Measurements from ENCODE around the gene TP53AIP1. TPM values are rescaled to one million over a fixed set of nuclear protein-coding genes. Genes with fewer than 3 reads are reported as not detected.

Gene TP53AIP1
- total RNA-seq, 6 experiments from 2014 or later, result 0.22 TPM; not detected in 5

DNA sequence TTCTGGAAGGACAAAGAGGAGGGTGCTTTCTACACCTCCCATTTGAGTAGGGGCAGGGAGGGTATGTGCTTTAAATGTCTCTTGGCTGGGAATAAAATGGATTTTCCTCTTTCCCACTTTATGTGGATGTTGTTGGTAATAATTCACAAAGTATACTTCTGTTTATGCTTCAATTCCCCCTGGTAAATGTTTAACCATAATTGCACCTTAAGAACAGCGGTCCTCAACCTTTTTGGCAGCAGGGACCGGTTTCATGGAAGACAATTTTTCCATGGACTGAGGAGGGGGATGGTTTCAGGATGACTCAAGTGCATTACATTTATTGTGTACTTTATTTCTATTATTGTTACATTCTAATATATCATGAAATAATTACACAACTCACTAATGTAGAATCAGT, 4.0 kb upstream of the TP53AIP1 start:
- DNase-seq (no peak), ATAC-seq (no peak)
- TF ChIP-seq POLR2A (IDR thresholded peaks at IDR 0.05), result no peak
- TF ChIP-seq, protein P1, sequence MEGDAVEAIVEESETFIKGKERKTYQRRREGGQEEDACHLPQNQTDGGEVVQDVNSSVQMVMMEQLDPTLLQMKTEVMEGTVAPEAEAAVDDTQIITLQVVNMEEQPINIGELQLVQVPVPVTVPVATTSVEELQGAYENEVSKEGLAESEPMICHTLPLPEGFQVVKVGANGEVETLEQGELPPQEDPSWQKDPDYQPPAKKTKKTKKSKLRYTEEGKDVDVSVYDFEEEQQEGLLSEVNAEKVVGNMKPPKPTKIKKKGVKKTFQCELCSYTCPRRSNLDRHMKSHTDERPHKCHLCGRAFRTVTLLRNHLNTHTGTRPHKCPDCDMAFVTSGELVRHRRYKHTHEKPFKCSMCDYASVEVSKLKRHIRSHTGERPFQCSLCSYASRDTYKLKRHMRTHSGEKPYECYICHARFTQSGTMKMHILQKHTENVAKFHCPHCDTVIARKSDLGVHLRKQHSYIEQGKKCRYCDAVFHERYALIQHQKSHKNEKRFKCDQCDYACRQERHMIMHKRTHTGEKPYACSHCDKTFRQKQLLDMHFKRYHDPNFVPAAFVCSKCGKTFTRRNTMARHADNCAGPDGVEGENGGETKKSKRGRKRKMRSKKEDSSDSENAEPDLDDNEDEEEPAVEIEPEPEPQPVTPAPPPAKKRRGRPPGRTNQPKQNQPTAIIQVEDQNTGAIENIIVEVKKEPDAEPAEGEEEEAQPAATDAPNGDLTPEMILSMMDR (IDR thresholded peaks at IDR 0.05), result no peak
- H3K9me3 ChIP-seq, result no peaks in the 10 kb centered on the region
- no peak overlapping the region for H3K27ac ChIP-seq
- no peaks in the 10 kb centered on the region for H3K36me3 ChIP-seq
- WGBS (ENCODE audit: insufficient coverage, low coverage, low lambda C conversion rate, missing lambda C conversion rate), result 97% methylated on average over 2 of the region's 2 CpGs
- H3K27me3 ChIP-seq, result no peaks in the 10 kb centered on the region
- intact Hi-C loops (cut with DNase I), result no loop called here
- peaks cover 0 to 12% (median 4%) of the 10 kb centered on the region in 4 donors for H3K4me1 ChIP-seq
- H3K4me3 ChIP-seq, result no peak overlapping the region

DNA sequence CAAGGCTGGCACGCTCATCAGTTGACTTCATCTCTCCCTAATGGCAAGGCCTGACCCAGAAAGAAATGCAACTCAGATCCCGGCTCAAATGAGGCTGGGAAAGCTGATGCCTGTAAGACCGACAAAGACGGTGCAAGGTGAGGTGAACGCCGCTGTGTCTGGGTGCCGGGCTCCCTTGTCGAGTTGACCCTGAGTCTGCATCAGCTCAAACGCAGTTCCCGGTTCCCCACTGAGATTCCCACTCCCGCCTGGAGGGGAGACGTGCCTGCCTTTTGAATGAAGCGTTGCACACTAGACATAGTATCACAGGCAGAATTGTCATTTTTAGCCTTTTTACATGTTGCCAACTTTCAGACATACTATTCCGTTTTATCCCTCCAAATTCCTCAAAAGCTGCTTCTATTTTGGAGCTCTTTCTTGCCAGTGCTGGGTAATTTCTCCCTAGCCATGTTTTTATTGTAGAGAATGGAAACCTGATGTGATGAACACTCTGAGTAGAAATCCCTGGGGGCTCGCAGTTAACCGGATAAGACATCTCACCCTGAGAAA, 831 bp upstream of the TP53AIP1 start:
- DNase-seq, result no peak
- Histone ChIP-seq H3K27ac (no peak overlapping the region), H3K27me3 (no peaks in the 10 kb centered on the region), H3K4me3 (no peak overlapping the region), H3K9me3 (no peaks in the 10 kb centered on the region), H3K36me3 (no peaks in the 10 kb centered on the region), H3K4me1 (no peaks in the 10 kb centered on the region)
- no peak for ATAC-seq
- WGBS (ENCODE audit: insufficient coverage, low coverage, low lambda C conversion rate, missing lambda C conversion rate), result 76% methylated on average over 7 of the region's 16 CpGs
- intact Hi-C loops (cut with DNase I), result no loop called here
- no peak for TF ChIP-seq POLR2A (IDR thresholded peaks at IDR 0.05)
- TF ChIP-seq, protein P1 (IDR thresholded peaks at IDR 0.05), result no peak

DNA sequence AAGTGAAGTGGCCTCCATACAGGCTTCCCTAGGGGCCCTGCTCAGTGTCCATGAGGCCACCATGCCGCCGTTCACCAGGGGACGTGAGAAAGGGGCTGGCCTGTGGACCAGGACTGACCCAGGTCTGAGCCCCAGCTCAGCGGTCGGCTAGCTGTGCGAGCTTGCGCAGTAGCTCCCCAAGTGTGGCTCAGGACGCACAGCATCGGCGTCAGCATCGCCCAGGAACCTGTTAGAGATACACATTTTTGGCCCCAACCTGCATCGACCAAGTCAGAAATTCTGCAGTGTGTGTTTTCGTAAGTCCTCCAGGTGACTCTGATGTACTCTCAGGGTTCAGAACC, 429 bp downstream of the TP53AIP1 start:
- no peaks in the 10 kb centered on the region for H3K4me1 ChIP-seq
- intact Hi-C loops (cut with DNase I), result no loop called here
- H3K9me3 ChIP-seq, result no peaks in the 10 kb centered on the region
- no peaks in the 10 kb centered on the region for H3K27me3 ChIP-seq
- TF ChIP-seq POLR2A (IDR thresholded peaks at IDR 0.05), result no peak
- TF ChIP-seq, protein P1 (IDR thresholded peaks at IDR 0.05), result no peak
- WGBS (ENCODE audit: insufficient coverage, low coverage, low lambda C conversion rate, missing lambda C conversion rate), result no CpG with 5 or more reads among the region's 13 CpGs
- no peak for ATAC-seq
- H3K36me3 ChIP-seq, result no peaks in the 10 kb centered on the region
- no peak for DNase-seq
- no peak overlapping the region for H3K27ac ChIP-seq
- H3K4me3 ChIP-seq, result no peak overlapping the region

DNA sequence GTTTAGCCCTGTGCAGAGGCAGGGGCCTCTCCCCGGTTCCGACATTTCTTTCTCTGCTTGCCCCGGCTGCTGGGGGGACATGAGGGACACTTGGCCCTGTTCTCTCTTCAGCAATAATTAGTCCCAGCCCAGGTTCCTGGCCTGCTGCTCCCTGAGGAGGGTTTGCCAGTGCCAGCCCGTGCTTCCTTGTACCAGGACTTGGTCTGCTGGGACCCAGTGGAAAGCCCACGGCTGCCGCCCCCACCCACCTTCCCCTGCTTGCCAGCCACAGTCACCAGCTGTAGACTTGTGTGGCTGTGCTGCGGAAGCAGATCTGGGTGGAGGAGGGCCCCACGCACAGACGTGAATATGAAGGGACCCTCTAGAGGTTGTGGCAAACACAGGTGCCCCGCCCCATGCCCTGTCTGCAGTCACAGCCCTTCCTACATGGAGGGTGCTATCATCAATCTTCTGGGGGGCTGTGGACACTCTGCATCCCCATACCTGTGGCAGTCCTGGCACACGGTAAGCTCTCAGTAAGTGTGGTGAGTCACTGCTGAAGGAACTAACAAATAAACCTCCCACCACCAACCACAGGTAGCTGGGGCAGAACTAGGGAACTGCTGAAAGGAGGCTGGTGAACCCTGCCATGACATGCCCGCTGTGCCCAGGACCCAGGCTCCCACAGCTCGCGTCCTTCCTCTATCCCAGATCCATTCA, 949 bp downstream of the TP53AIP1 start:
- H3K27ac ChIP-seq, result no peak overlapping the region
- H3K36me3 ChIP-seq, result no peaks in the 10 kb centered on the region
- intact Hi-C loops (cut with DNase I), result no loop called here
- ATAC-seq, result no peak
- 90% methylated on average over 3 of the region's 14 CpGs for WGBS (ENCODE audit: insufficient coverage, low coverage, low lambda C conversion rate, missing lambda C conversion rate)
- H3K4me1 ChIP-seq, result no peaks in the 10 kb centered on the region
- no peaks in the 10 kb centered on the region for H3K9me3 ChIP-seq
- H3K4me3 ChIP-seq, result no peak overlapping the region
- H3K27me3 ChIP-seq, result no peaks in the 10 kb centered on the region
- TF ChIP-seq POLR2A (IDR thresholded peaks at IDR 0.05), result no peak
- TF ChIP-seq, protein P1 (IDR thresholded peaks at IDR 0.05), result no peak
- DNase-seq, result no peak
